PC-3 (cell line): ENCODE data around the gene GALNT14. TPM values are rescaled to one million over a fixed set of nuclear protein-coding genes. Genes with fewer than 3 reads are reported as not detected.

Source experiments
- ATAC-seq: fragments of 200-7000 bp; cut with Tn5 transposase; 2 replicates; pipeline ENCODE4 v1.9.1; 2020; ENCODE audit warnings: mild to moderate bottlenecking, moderate library complexity
- BruUV-seq: library from RNA; stranded (reverse); fragments of 400-500 nt; replicated peaks from 2 replicates; lab custom pipeline; 2021; lab: Mats Ljungman, UMichigan
- CTCF ChIA-PET: fragments of 300-600 bp; sonication (Branson Sonifier 250); formaldehyde crosslinking; loops from one replicate; lab custom pipeline; 2022; ENCODE audit warnings: antibody characterized with exemption; lab: Charles Lee
- POLR2A ChIA-PET: fragments of 300-600 bp; sonication (Branson Sonifier 250); formaldehyde crosslinking; loops from one replicate; lab custom pipeline; 2022; ENCODE audit warnings: antibody characterized with exemption; ENCODE audit not compliant: unreplicated experiment; lab: Charles Lee
- DNase-seq: peaks from one replicate; pipeline ENCODE4 v3.0.0-alpha.2; 2015
- H2AFZ ChIP-seq: fragments of 300-600 bp; sonication (generic); 2 replicates; pipeline ENCODE4 v1.6.0; 2016; ENCODE audit warnings: antibody characterized with exemption, low read length
- H3F3A ChIP-seq: fragments of 300-600 bp; sonication (generic); one replicate; pipeline ENCODE4 v1.6.0; 2017; ENCODE audit warnings: antibody characterized with exemption, low read length, control low read depth, mild to moderate bottlenecking; ENCODE audit not compliant: unreplicated experiment
- H3K27ac ChIP-seq: fragments of 300-600 bp; sonication (generic); 2 replicates; pipeline ENCODE4 v1.5.1; 2016; ENCODE audit warnings: mild to moderate bottlenecking, low read length
- H3K27me3 ChIP-seq: fragments of 300-600 bp; sonication (generic); 2 replicates; pipeline ENCODE4 v1.6.1; 2016; ENCODE audit warnings: low read length, mixed read lengths
- H3K36me3 ChIP-seq: fragments of 300-600 bp; sonication (generic); 2 replicates; pipeline ENCODE4 v1.6.1; 2016; ENCODE audit warnings: low read depth, mixed run types, low read length, mixed read lengths
- H3K4me1 ChIP-seq: fragments of 300-600 bp; sonication (generic); 2 replicates; pipeline ENCODE4 v1.5.1; 2016; ENCODE audit warnings: low read length; ENCODE audit not compliant: insufficient read depth
- H3K4me2 ChIP-seq: fragments of 300-600 bp; sonication (generic); 2 replicates; pipeline ENCODE4 v1.6.0; 2016; ENCODE audit warnings: low read length
- H3K4me3 ChIP-seq: fragments of 300-600 bp; sonication (generic); 2 replicates; pipeline ENCODE4 v1.5.1; 2016; ENCODE audit warnings: mild to moderate bottlenecking, low read length, mixed read lengths
- H3K79me2 ChIP-seq: fragments of 300-600 bp; sonication (generic); 2 replicates; pipeline ENCODE4 v1.6.1; 2017; ENCODE audit warnings: low read length, mixed read lengths
- H3K9ac ChIP-seq: fragments of 300-600 bp; sonication (generic); 2 replicates; pipeline ENCODE4 v1.6.0; 2016; ENCODE audit warnings: mild to moderate bottlenecking, low read length
- H3K9me2 ChIP-seq: fragments of 300-600 bp; sonication (generic); replicated peaks from 2 replicates; pipeline ENCODE4 v1.6.1; 2016; ENCODE audit warnings: mixed run types, low read length, mixed read lengths
- H3K9me3 ChIP-seq: fragments of 300-600 bp; sonication (generic); 2 replicates; pipeline ENCODE4 v1.6.1; 2016; ENCODE audit warnings: low read length, mixed read lengths
- H4K20me1 ChIP-seq: fragments of 300-600 bp; sonication (generic); 2 replicates; pipeline ENCODE4 v1.6.1; 2016; ENCODE audit warnings: low read length, mixed read lengths
- EZH2 ChIP-seq: fragments of 300-600 bp; sonication (generic); IDR thresholded peaks from one replicate; pipeline ENCODE4 v1.6.1; 2017; ENCODE audit warnings: antibody characterized with exemption, mild to moderate bottlenecking, low read length; ENCODE audit not compliant: unreplicated experiment
- EZH2phosphoT487 ChIP-seq: fragments of 300-600 bp; sonication (generic); IDR thresholded peaks from 2 replicates; pipeline ENCODE4 v1.6.1; 2018; ENCODE audit warnings: mild to moderate bottlenecking, antibody characterized with exemption, low read length, borderline replicate concordance
- intact Hi-C: fragments of 100-400 bp; cut with micrococcal nuclease; formaldehyde crosslinking; loops from 2 replicates; pipeline ENCODE4 v1.9.0; 2023
- total RNA-seq: library from RNA; depleted of rRNA; stranded (reverse); fragments of >200 nt; gene quantifications from 2 replicates; pipeline ENCODE4 v1.2.3, GENCODE V29; 2014
- TF ChIP-seq, protein P1 (sequence below): fragments of 300-600 bp; sonication (generic); conservative IDR thresholded peaks from 2 replicates; pipeline ENCODE4 v1.5.1; 2017; ENCODE audit warnings: antibody characterized with exemption, low read depth, mild to moderate bottlenecking, low read length

GALNT14 gene
- total RNA-seq, 1 experiment from 2014 or later = 10.2 TPM

DNA sequence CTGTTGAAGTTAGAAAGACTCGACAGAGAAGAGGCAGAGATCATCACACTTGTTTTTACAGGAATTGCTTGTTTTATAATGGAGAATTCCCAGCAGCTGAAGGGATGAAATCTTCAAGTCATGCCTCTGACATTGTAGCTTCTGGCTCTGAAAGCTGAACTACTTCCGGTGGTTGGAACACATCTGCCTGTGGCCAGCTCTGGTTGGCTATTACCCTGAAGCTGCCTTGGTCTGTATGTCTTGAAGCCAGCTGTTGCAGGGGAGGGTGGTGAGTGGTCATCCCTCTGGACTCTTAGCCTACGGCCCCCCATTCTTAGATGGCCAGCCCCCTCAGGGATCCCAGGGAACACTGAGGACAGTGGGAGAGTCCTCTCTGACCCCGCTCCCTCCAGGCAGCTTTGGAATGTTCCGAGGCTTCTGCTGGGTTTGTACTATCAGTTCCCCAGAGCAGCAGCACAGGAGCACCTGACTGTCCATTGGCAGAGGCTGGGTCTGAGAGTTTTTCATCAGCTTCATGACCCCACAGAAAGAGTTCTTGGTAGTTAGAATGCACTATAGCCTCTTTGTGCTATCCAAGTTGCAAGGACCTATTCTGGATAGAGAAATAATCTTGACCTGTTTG lies 243.6 kb downstream of the GALNT14 start:
- Histone ChIP-seq H2AFZ (no peak overlapping the region), H3K4me2 (no peak overlapping the region), H3K27ac (no peak overlapping the region), H3K36me3 (no peaks in the 10 kb centered on the region), H3K79me2 (no peaks in the 10 kb centered on the region), H3K27me3 (peaks cover 46% of the 10 kb centered on the region), H4K20me1 (no peaks in the 10 kb centered on the region), H3K9me2 (no peaks in the 10 kb centered on the region), H3K4me1 (no peaks in the 10 kb centered on the region), H3K4me3 (no peak overlapping the region), H3F3A (no peaks in the 10 kb centered on the region), H3K9ac (no peak overlapping the region), H3K9me3 (no peaks in the 10 kb centered on the region)
- no peak for DNase-seq
- intact Hi-C loops = no loop called here
- TF ChIP-seq EZH2phosphoT487 (no peak), EZH2 (no peak)
- TF ChIP-seq, protein P1, sequence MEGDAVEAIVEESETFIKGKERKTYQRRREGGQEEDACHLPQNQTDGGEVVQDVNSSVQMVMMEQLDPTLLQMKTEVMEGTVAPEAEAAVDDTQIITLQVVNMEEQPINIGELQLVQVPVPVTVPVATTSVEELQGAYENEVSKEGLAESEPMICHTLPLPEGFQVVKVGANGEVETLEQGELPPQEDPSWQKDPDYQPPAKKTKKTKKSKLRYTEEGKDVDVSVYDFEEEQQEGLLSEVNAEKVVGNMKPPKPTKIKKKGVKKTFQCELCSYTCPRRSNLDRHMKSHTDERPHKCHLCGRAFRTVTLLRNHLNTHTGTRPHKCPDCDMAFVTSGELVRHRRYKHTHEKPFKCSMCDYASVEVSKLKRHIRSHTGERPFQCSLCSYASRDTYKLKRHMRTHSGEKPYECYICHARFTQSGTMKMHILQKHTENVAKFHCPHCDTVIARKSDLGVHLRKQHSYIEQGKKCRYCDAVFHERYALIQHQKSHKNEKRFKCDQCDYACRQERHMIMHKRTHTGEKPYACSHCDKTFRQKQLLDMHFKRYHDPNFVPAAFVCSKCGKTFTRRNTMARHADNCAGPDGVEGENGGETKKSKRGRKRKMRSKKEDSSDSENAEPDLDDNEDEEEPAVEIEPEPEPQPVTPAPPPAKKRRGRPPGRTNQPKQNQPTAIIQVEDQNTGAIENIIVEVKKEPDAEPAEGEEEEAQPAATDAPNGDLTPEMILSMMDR = no peak
- POLR2A ChIA-PET = no interaction called here
- ATAC-seq = no peak
- CTCF ChIA-PET = no interaction called here
- no TSS peak for BruUV-seq

DNA sequence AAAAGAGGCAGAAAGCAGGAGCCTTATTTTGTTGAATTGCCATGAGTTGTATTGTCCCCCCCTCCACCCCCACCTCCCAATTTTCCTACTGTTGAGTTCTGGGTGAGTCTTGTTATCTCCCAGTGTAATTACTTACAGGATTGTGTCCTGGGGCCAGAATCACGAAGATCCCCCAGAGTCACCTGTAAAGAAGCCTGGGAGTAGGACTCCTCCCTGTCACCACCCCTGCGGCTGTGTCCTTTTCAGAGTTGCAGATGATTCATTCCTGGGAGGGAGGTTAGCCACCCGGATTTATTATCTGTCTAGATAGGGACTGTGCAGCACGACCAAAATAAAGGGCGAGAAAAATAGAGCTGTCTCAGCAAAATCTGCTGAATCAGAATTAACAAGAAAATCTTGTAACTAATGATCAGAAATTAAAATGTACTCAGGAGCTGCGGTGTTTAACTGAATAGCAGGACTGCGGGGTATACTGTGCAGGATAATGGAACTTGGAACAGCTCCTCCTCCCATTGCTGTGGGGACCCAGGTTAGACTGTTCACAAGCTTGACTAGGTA lies 249.3 kb downstream of the GALNT14 start:
- Histone ChIP-seq H3K4me1 (peaks cover 6% of the 10 kb centered on the region; the same call in 1 of the 2 replicates), H3K79me2 (no peaks in the 10 kb centered on the region), H3K36me3 (no peaks in the 10 kb centered on the region), H3K4me3 (no peak overlapping the region), H3K9me2 (no peaks in the 10 kb centered on the region), H3K9ac (no peak overlapping the region), H4K20me1 (no peaks in the 10 kb centered on the region), H3F3A (no peaks in the 10 kb centered on the region), H3K27me3 (peaks cover 31% of the 10 kb centered on the region; the same call in 1 of the 2 replicates), H3K4me2 (no peak overlapping the region), H3K27ac (no peak overlapping the region), H2AFZ (no peak overlapping the region), H3K9me3 (no peaks in the 10 kb centered on the region)
- TF ChIP-seq, protein P1 = no peak
- TF ChIP-seq EZH2phosphoT487 (no peak), EZH2 (no peak)
- no peak for DNase-seq
- POLR2A ChIA-PET = no interaction called here
- no TSS peak for BruUV-seq
- no peak for ATAC-seq
- intact Hi-C loops = no loop called here
- CTCF ChIA-PET = no interaction called here

DNA sequence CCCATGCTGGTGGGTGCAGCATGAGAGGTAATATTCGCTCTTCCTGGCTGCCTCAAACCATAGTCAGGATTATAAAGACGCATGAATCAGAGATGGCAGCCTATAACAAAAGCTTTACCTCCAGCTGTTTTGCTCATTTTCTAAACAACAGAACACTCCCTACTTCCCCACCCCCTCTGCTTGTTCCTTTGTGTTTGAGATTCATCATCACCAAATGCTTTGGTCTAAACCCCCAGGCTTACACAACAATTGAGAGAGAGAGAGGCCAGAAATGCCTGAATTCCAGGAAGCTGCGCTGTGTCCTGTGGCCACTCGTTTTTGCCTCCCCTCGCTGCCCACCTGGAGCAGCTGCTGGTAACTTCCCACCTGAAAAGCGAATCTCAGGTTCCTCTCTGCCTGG lies 252.2 kb downstream of the GALNT14 start:
- peaks cover 10% of the 10 kb centered on the region; the same call in 1 of the 2 replicates for H3K27me3 ChIP-seq
- POLR2A ChIA-PET = no interaction called here
- no peak overlapping the region for H3K27ac ChIP-seq
- ATAC-seq (no peak), DNase-seq (peak; percentile 60)
- H3F3A ChIP-seq = no peaks in the 10 kb centered on the region
- H2AFZ ChIP-seq = 0 out of 2 replicates have a peak overlapping the region, but pooled peaks have one; percentile 18
- H3K9me3 ChIP-seq = no peaks in the 10 kb centered on the region
- no peak overlapping the region for H3K4me3 ChIP-seq
- H3K9ac ChIP-seq = no peak overlapping the region
- no peaks in the 10 kb centered on the region for H3K9me2 ChIP-seq
- H3K79me2 ChIP-seq = no peaks in the 10 kb centered on the region
- peaks cover 6% of the 10 kb centered on the region; the same call in 1 of the 2 replicates for H3K4me1 ChIP-seq
- no peaks in the 10 kb centered on the region for H4K20me1 ChIP-seq
- intact Hi-C loops = no loop called here
- no peaks in the 10 kb centered on the region for H3K36me3 ChIP-seq
- H3K4me2 ChIP-seq = no peak overlapping the region
- CTCF ChIA-PET = no interaction called here
- TF ChIP-seq EZH2 = no peak
- TF ChIP-seq EZH2phosphoT487 = no peak
- TF ChIP-seq, protein P1 = no peak
- no TSS peak for BruUV-seq
